ENCODE results near the gene SEL1L3. TPM values are rescaled to one million over a fixed set of nuclear protein-coding genes. Genes with fewer than 3 reads are reported as not detected.

The SEL1L3 gene
- total and polyA plus RNA-seq, 2 of the 13 experiments (the other 11 are each of a cell fraction or from before 2014, with no cell fraction given) = 0.28 to 1.1 TPM

DNA sequence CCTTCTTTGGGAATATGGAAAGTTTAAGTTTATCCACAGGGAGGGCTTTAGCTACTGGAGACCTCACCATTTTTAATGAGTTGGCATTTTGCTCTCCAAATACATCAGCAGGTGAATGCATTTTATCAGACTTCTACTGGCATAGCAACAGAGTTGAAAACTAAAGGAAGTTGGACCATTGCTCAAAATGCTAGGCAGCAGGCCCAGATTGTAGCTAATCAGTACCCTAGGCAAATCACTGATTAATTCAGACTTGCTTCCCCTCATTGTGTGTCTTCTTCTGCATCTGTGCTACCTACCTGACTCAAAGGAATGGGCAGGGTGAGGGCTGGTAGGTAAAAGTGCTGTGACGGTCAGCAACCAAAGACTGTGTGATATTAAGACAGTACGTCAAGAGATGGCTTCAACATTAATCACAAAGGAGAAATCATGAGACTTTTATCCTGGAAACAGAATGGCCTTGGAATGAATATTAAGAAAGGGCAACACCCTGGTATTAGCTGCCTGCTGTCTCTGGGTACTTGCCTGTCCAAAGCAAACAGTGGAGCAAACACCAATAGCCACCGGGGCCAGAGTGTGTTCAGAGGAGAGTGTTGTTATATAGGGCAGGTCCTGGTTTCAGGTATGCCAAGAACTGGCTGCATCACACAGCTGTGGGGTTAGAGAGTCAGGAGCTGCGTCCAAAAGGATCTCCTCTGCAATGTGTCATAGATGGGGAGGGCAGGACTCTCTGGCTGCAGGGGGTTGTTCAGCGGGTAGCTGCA lies 34.2 kb upstream of the SEL1L3 start:
- Histone ChIP-seq H3K9ac (ENCODE audit: insufficient read depth, low read depth, low read length) (no peak overlapping the region), H3K4me1 (ENCODE audit: insufficient read depth, low read length) (peaks cover 3% of the 10 kb centered on the region), H4K20me1 (ENCODE audit: insufficient read depth, low read length) (no peaks in the 10 kb centered on the region), H2AFZ (ENCODE audit: low read length) (no peak overlapping the region), H3K9me3 (ENCODE audit: low read length) (no peaks in the 10 kb centered on the region), H3K79me2 (ENCODE audit: insufficient read depth, low read length) (no peaks in the 10 kb centered on the region), H3K27ac (ENCODE audit: extremely low read length, insufficient read depth, low read length) (no peak overlapping the region), H3K27me3 (ENCODE audit: control insufficient read depth in 1 of 2, insufficient read depth in 2 of 2, low read length in 2 of 2) (no peaks in the 10 kb centered on the region), H3K4me3 (replicated peaks in 1 of 3; ENCODE audit: insufficient read depth in 1 of 3, low read depth in 2 of 3, low read length in 3 of 3) (no peak overlapping the region), H3K36me3 (replicated peaks in 1 of 2; ENCODE audit: control insufficient read depth in 1 of 2, insufficient read depth in 2 of 2, low read length in 2 of 2) (no peaks in the 10 kb centered on the region), H3K4me2 (ENCODE audit: low read depth, low read length) (no peak overlapping the region)
- WGBS (ENCODE audit: low lambda C conversion rate) = 34% methylated on average over 5 of the region's 5 CpGs
- no TSS peak for BruUV-seq (replicated peaks)
- DNase-seq (ENCODE audit: low spot score) (no peak), ATAC-seq (peak; percentile 42; the same call in 2 of the 3 replicates), FAIRE-seq (no peak)
- in situ Hi-C loops (cut with HindIII; ENCODE audit: extremely low pct_ligation_motif_present, low pct_unique_long_range_greater_than_20kb) (no loop called here), intact Hi-C loops (cut with micrococcal nuclease; ENCODE audit: unreplicated experiment) (no loop called here)
- POLR2A ChIA-PET = interaction anchor here (0.7 kb wide), 1 partner anchor 32 kb away, joined by 3 read pairs; no protein-coding TSS in a partner anchor
- 0 out of 4 replicates have a peak, but pooled peaks have one; percentile 8 to 16 for TF ChIP-seq MAFK (conservative IDR thresholded peaks at IDR 0.05 in 1 of 2, IDR thresholded peaks at IDR 0.05 in 1 of 2; ENCODE audit: low read length in 2 of 2)
- no peak for TF ChIP-seq ZNF124 (CRISPR knock-in tag; IDR thresholded peaks at IDR 0.05)
- CTCF ChIA-PET (ENCODE audit: low intra/inter-chr PET ratio, low total read pairs) = no interaction called here

DNA sequence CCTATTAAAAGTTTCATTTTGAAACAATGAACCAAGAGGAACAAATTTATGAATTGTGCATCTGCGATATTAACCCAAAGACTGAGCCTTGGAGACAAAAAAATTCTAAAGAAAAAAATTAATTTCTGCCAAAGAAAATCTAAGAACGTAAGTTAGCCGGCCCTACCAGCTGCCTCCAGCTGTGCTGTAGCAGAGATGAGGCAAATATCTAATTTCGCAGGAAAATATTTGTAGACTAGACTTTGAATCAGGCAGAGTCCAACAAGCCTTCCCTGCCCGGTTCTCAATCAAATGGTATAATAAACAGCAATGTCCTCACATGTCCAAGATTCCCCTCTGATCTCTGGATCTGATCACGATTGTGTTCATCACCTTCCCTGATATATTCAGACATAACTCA lies 30.0 kb upstream of the SEL1L3 start:
- no peak overlapping the region for H3K27ac ChIP-seq (ENCODE audit: extremely low read length, insufficient read depth, low read length)
- POLR2A ChIA-PET = no interaction called here
- no peak overlapping the region for H3K4me2 ChIP-seq (ENCODE audit: low read depth, low read length)
- no peaks in the 10 kb centered on the region for H3K4me1 ChIP-seq (ENCODE audit: insufficient read depth, low read length)
- no peaks in the 10 kb centered on the region for H4K20me1 ChIP-seq (ENCODE audit: insufficient read depth, low read length)
- no peaks in the 10 kb centered on the region for H3K36me3 ChIP-seq (replicated peaks in 1 of 2; ENCODE audit: control insufficient read depth in 1 of 2, insufficient read depth in 2 of 2, low read length in 2 of 2)
- CTCF ChIA-PET (ENCODE audit: low intra/inter-chr PET ratio, low total read pairs) = no interaction called here
- no peak for DNase-seq (ENCODE audit: low spot score)
- no peak overlapping the region for H3K4me3 ChIP-seq (replicated peaks in 1 of 3; ENCODE audit: insufficient read depth in 1 of 3, low read depth in 2 of 3, low read length in 3 of 3)
- WGBS (ENCODE audit: low lambda C conversion rate) = 33% methylated on average over 6 of the region's 6 CpGs
- in situ Hi-C loops (cut with HindIII; ENCODE audit: extremely low pct_ligation_motif_present, low pct_unique_long_range_greater_than_20kb) (no loop called here), intact Hi-C loops (cut with micrococcal nuclease; ENCODE audit: unreplicated experiment) (no loop called here)
- H3K79me2 ChIP-seq (ENCODE audit: insufficient read depth, low read length) = no peaks in the 10 kb centered on the region
- H3K9ac ChIP-seq (ENCODE audit: insufficient read depth, low read depth, low read length) = no peak overlapping the region
- no TSS peak for BruUV-seq (replicated peaks)
- FAIRE-seq = no peak
- H3K9me3 ChIP-seq (ENCODE audit: low read length) = no peaks in the 10 kb centered on the region
- ATAC-seq = no peak
- no peak overlapping the region for H2AFZ ChIP-seq (ENCODE audit: low read length)
- 0 out of 5 replicates have a peak, but pooled peaks cover 0 to 3% of the 10 kb centered on the region in 2 experiments for H3K27me3 ChIP-seq (ENCODE audit: control insufficient read depth in 1 of 2, insufficient read depth in 2 of 2, low read length in 2 of 2)
- TF ChIP-seq SKI (IDR thresholded peaks at IDR 0.05; ENCODE audit: partially characterized antibody) (no peak), ZNF317 (CRISPR knock-in tag; IDR thresholded peaks at IDR 0.05) (no peak), ZNF567 (CRISPR knock-in tag; IDR thresholded peaks at IDR 0.05; ENCODE audit: borderline replicate concordance) (no peak), ZNF546 (CRISPR knock-in tag; conservative IDR thresholded peaks at IDR 0.05) (no peak), ZNF251 (CRISPR knock-in tag; IDR thresholded peaks at IDR 0.05) (no peak)
- TF ChIP-seq, protein P1, sequence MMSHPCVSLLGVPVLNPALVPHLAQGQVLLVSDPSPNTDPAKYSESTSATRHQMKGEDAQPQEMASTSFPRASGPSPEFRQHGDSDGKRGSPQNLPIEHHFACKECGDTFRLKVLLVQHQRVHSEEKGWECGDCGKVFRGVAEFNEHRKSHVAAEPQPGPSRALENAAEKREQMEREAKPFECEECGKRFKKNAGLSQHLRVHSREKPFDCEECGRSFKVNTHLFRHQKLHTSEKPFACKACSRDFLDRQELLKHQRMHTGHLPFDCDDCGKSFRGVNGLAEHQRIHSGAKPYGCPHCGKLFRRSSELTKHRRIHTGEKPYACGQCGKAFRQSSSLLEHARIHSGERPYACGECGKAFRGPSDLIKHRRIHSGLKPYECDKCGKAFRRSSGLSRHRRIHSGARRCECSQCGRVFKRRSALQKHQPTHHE (CRISPR knock-in tag; IDR thresholded peaks at IDR 0.05; ENCODE audit: borderline replicate concordance) = no peak
- TF ChIP-seq, protein P2, sequence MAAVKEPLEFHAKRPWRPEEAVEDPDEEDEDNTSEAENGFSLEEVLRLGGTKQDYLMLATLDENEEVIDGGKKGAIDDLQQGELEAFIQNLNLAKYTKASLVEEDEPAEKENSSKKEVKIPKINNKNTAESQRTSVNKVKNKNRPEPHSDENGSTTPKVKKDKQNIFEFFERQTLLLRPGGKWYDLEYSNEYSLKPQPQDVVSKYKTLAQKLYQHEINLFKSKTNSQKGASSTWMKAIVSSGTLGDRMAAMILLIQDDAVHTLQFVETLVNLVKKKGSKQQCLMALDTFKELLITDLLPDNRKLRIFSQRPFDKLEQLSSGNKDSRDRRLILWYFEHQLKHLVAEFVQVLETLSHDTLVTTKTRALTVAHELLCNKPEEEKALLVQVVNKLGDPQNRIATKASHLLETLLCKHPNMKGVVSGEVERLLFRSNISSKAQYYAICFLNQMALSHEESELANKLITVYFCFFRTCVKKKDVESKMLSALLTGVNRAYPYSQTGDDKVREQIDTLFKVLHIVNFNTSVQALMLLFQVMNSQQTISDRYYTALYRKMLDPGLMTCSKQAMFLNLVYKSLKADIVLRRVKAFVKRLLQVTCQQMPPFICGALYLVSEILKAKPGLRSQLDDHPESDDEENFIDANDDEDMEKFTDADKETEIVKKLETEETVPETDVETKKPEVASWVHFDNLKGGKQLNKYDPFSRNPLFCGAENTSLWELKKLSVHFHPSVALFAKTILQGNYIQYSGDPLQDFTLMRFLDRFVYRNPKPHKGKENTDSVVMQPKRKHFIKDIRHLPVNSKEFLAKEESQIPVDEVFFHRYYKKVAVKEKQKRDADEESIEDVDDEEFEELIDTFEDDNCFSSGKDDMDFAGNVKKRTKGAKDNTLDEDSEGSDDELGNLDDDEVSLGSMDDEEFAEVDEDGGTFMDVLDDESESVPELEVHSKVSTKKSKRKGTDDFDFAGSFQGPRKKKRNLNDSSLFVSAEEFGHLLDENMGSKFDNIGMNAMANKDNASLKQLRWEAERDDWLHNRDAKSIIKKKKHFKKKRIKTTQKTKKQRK (IDR thresholded peaks at IDR 0.05; ENCODE audit: low read length) = no peak
- TF ChIP-seq, protein P3, sequence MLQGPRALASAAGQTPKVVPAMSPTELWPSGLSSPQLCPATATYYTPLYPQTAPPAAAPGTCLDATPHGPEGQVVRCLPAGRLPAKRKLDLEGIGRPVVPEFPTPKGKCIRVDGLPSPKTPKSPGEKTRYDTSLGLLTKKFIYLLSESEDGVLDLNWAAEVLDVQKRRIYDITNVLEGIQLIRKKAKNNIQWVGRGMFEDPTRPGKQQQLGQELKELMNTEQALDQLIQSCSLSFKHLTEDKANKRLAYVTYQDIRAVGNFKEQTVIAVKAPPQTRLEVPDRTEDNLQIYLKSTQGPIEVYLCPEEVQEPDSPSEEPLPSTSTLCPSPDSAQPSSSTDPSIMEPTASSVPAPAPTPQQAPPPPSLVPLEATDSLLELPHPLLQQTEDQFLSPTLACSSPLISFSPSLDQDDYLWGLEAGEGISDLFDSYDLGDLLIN (CRISPR knock-in tag; IDR thresholded peaks at IDR 0.05; ENCODE audit: borderline replicate concordance) = no peak

All from HepG2 (cell line).